ENCODE data around the gene SKIDA1. TPM values are rescaled to one million over a fixed set of nuclear protein-coding genes. Genes with fewer than 3 reads are reported as not detected.

The SKIDA1 gene
- total and polyA plus RNA-seq, 4 donors: 0.63 to 2.6 (median 1.6) TPM

GRCh38 chr10:21495002-21495751, 30.3 kb downstream of the SKIDA1 start:
- Histone ChIP-seq H3K9ac (ENCODE audit: low read depth in 1 of 2, low read length in 2 of 2) (peak overlapping the region; percentile 61 to 71), H3K27ac (ENCODE audit: low read depth in 1 of 2, low read length in 2 of 2) (peak overlapping the region; percentile 44 to 62), H3K9me3 (ENCODE audit: control insufficient read depth in 4 of 4, low read length in 3 of 4) (no peaks in the 10 kb centered on the region), H3K36me3 (ENCODE audit: control insufficient read depth in 4 of 4, insufficient read depth in 3 of 4, low read depth in 1 of 4, low read length in 3 of 4) (no peaks in the 10 kb centered on the region), H3K4me1 (ENCODE audit: control insufficient read depth in 4 of 4, insufficient read depth in 4 of 4, low read length in 3 of 4) (peaks cover 0 to 48% (median 30%) of the 10 kb centered on the region in 4 donors), H3K4me3 (ENCODE audit: low read depth in 1 of 3, low read length in 3 of 3) (peak overlapping the region; percentile 77 to 81 (median 80)), H3K27me3 (ENCODE audit: control insufficient read depth in 4 of 4, insufficient read depth in 4 of 4, low read length in 3 of 4) (no peaks in the 10 kb centered on the region)
- no peak for DNase-seq (ENCODE audit: low spot score)
- no peak for TF ChIP-seq REST (IDR thresholded peaks at IDR 0.05)
- WGBS: under 1% methylated on average over 42 of the region's 42 CpGs

- TF ChIP-seq SP1 (IDR thresholded peaks at IDR 0.05): no peak
- no peak for TF ChIP-seq HNF4A (conservative IDR thresholded peaks at IDR 0.05)
- no peak for TF ChIP-seq FOXA1 (IDR thresholded peaks at IDR 0.05)
- TF ChIP-seq FOXA2 (IDR thresholded peaks at IDR 0.05): no peak
- TF ChIP-seq RAD21 (IDR thresholded peaks at IDR 0.05): peak in 1 of 2 donors; percentile 45
- TF ChIP-seq NR2F2 (IDR thresholded peaks at IDR 0.05): no peak
- peak overlapping the region; percentile 44 to 62 for H3K27ac ChIP-seq (ENCODE audit: low read depth in 1 of 2, low read length in 2 of 2)
- peak overlapping the region; percentile 77 to 81 (median 80) for H3K4me3 ChIP-seq (ENCODE audit: low read depth in 1 of 3, low read length in 3 of 3)
- H3K27me3 ChIP-seq (ENCODE audit: control insufficient read depth in 4 of 4, insufficient read depth in 4 of 4, low read length in 3 of 4): no peaks in the 10 kb centered on the region
- peaks cover 0 to 41% (median 26%) of the 10 kb centered on the region in 4 donors for H3K4me1 ChIP-seq (ENCODE audit: control insufficient read depth in 4 of 4, insufficient read depth in 4 of 4, low read length in 3 of 4)
- H3K9me3 ChIP-seq (ENCODE audit: control insufficient read depth in 4 of 4, low read length in 3 of 4): no peaks in the 10 kb centered on the region
- no peaks in the 10 kb centered on the region for H3K36me3 ChIP-seq (ENCODE audit: control insufficient read depth in 4 of 4, insufficient read depth in 3 of 4, low read depth in 1 of 4, low read length in 3 of 4)
- 10% methylated on average over 66 of the region's 66 CpGs for WGBS
- peak overlapping the region; percentile 61 to 71 for H3K9ac ChIP-seq (ENCODE audit: low read depth in 1 of 2, low read length in 2 of 2)
- peak; percentile 55 for DNase-seq (ENCODE audit: low spot score)
Measured at GRCh38 chr10:21494191-21495001, 31.1 kb downstream of the SKIDA1 start.

GRCh38 chr10:21493784-21494183, 31.7 kb downstream of the SKIDA1 start:
- no peak for DNase-seq (ENCODE audit: low spot score)
- Histone ChIP-seq H3K4me1 (ENCODE audit: control insufficient read depth in 4 of 4, insufficient read depth in 4 of 4, low read length in 3 of 4) (peaks cover 0 to 35% (median 22%) of the 10 kb centered on the region in 4 donors), H3K9ac (ENCODE audit: low read depth in 1 of 2, low read length in 2 of 2) (no peak overlapping the region), H3K4me3 (ENCODE audit: low read depth in 1 of 3, low read length in 3 of 3) (peak overlapping the region in 2 of 3 donors; percentile 77 to 81), H3K27me3 (ENCODE audit: control insufficient read depth in 4 of 4, insufficient read depth in 4 of 4, low read length in 3 of 4) (no peaks in the 10 kb centered on the region), H3K27ac (ENCODE audit: low read depth in 1 of 2, low read length in 2 of 2) (no peak overlapping the region), H3K36me3 (ENCODE audit: control insufficient read depth in 4 of 4, insufficient read depth in 3 of 4, low read depth in 1 of 4, low read length in 3 of 4) (no peaks in the 10 kb centered on the region), H3K9me3 (ENCODE audit: control insufficient read depth in 4 of 4, low read length in 3 of 4) (no peaks in the 10 kb centered on the region)
- 68% methylated on average over 9 of the region's 9 CpGs for WGBS
- no peak for TF ChIP-seq JUND (IDR thresholded peaks at IDR 0.05)
- TF ChIP-seq TAF1 (conservative IDR thresholded peaks at IDR 0.05): no peak
- no peak for TF ChIP-seq HNF4A (conservative IDR thresholded peaks at IDR 0.05)
- no peak for TF ChIP-seq YY1 (IDR thresholded peaks at IDR 0.05)
- TF ChIP-seq SP1 (IDR thresholded peaks at IDR 0.05): no peak
- TF ChIP-seq GABPA (IDR thresholded peaks at IDR 0.05 in 1 of 2, conservative IDR thresholded peaks at IDR 0.05 in 1 of 2): no peak
- TF ChIP-seq REST (IDR thresholded peaks at IDR 0.05): no peak
- TF ChIP-seq NR2F2 (IDR thresholded peaks at IDR 0.05): no peak
- no peak for TF ChIP-seq FOXA2 (IDR thresholded peaks at IDR 0.05)
- no peak for TF ChIP-seq FOXA1 (IDR thresholded peaks at IDR 0.05)
- TF ChIP-seq MAX (IDR thresholded peaks at IDR 0.05): no peak
- TF ChIP-seq CTCF (IDR thresholded peaks at IDR 0.05; ENCODE audit: low read depth, low read length, missing input control): no peak
- TF ChIP-seq RXRA (IDR thresholded peaks at IDR 0.05): no peak
- TF ChIP-seq HNF4G (IDR thresholded peaks at IDR 0.05): no peak

All from liver (tissue), 9 donors.